Measurements from ENCODE around the gene BSN. TPM values are rescaled to one million over a fixed set of nuclear protein-coding genes. Genes with fewer than 3 reads are reported as not detected.
"Not testable (repeated sequence)": the region's sequence is repeated elsewhere in the genome, so short reads cannot be mapped to it uniquely, and the experiment has no call there.

BSN gene
- total and polyA plus RNA-seq, 12 donors = 0.06 to 1.4 (median 0.62) TPM

- H3K27me3 ChIP-seq = peaks cover 0 to 3% (median 0%) of the 10 kb centered on the region in 7 donors
- no peak overlapping the region for H3K27ac ChIP-seq
- H3K9me3 ChIP-seq = no peaks in the 10 kb centered on the region
- H3K36me3 ChIP-seq = peaks cover 5 to 88% (median 68%) of the 10 kb centered on the region in 9 donors
- WGBS, 2 donors = 97 to 98% methylated on average over 2 of the region's 2 CpGs
- ATAC-seq = no peak
- H3K4me3 ChIP-seq = no peak overlapping the region
- TF ChIP-seq, protein P1, sequence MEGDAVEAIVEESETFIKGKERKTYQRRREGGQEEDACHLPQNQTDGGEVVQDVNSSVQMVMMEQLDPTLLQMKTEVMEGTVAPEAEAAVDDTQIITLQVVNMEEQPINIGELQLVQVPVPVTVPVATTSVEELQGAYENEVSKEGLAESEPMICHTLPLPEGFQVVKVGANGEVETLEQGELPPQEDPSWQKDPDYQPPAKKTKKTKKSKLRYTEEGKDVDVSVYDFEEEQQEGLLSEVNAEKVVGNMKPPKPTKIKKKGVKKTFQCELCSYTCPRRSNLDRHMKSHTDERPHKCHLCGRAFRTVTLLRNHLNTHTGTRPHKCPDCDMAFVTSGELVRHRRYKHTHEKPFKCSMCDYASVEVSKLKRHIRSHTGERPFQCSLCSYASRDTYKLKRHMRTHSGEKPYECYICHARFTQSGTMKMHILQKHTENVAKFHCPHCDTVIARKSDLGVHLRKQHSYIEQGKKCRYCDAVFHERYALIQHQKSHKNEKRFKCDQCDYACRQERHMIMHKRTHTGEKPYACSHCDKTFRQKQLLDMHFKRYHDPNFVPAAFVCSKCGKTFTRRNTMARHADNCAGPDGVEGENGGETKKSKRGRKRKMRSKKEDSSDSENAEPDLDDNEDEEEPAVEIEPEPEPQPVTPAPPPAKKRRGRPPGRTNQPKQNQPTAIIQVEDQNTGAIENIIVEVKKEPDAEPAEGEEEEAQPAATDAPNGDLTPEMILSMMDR (IDR thresholded peaks at IDR 0.05) = no peak
- no peak for DNase-seq
- H3K4me1 ChIP-seq = peaks cover 0 to under 1% (median 0%) of the 10 kb centered on the region in 9 donors
- intact Hi-C loops (cut with DNase I) = no loop called here
Observed at GRCh38 chr3:49681232-49681522, 126.9 kb downstream of the BSN start.

- no peaks in the 10 kb centered on the region for H3K9me3 ChIP-seq
- ATAC-seq = no peak
- no peak overlapping the region for H3K4me3 ChIP-seq
- no peak for DNase-seq
- H3K36me3 ChIP-seq = peaks cover 5 to 84% (median 65%) of the 10 kb centered on the region in 9 donors
- 78 to 82% methylated on average over 4 of the region's 4 CpGs for WGBS, 2 donors
- H3K27me3 ChIP-seq = peaks cover 0 to 7% (median 0%) of the 10 kb centered on the region in 7 donors
- intact Hi-C loops (cut with DNase I) = no loop called here
- TF ChIP-seq, protein P1 (IDR thresholded peaks at IDR 0.05) = no peak
- H3K27ac ChIP-seq = no peak overlapping the region
- peaks cover 0 to 4% (median 0%) of the 10 kb centered on the region in 9 donors for H3K4me1 ChIP-seq
Observed at GRCh38 chr3:49681543-49681942, 127.3 kb downstream of the BSN start.

DNA sequence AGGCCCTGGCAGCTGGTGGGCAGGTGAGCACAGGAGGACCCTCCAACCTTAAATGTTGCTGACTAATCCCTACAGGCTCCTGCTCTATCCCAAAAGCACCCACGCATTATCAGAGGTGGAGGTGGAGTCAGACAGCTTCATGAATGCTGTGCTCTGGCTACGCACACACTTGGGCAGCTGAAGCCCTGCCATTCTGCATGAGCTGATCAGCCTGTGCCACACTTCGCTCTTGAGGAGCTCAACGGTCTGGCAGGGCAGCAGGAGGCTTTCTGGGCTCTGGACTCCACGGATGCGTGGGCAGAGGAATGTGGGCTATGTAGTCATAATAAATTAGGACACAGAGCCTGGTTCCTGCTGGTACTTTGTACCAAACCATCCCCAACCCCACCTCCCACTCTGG is 128.9 kb downstream of the BSN start:
- TF ChIP-seq, protein P1 (IDR thresholded peaks at IDR 0.05) = no peak
- no peak for DNase-seq
- Histone ChIP-seq H3K4me3 (no peak overlapping the region), H3K27ac (no peak overlapping the region), H3K36me3 (peaks cover 5 to 68% (median 52%) of the 10 kb centered on the region in 9 donors), H3K9me3 (no peaks in the 10 kb centered on the region), H3K4me1 (peaks cover 0 to 16% (median 7%) of the 10 kb centered on the region in 9 donors), H3K27me3 (peaks cover 0 to 14% (median 0%) of the 10 kb centered on the region in 7 donors)
- ATAC-seq = no peak
- intact Hi-C loops (cut with DNase I) = no loop called here
- 84 to 87% methylated on average over 6 of the region's 6 CpGs for WGBS, 2 donors

- peaks cover 4 to 25% (median 15%) of the 10 kb centered on the region in 9 donors for H3K4me1 ChIP-seq
- H3K4me3 ChIP-seq; ATAC-seq; DNase-seq; intact Hi-C loops (cut with DNase I); H3K27ac ChIP-seq; H3K9me3 ChIP-seq: not testable (repeated sequence)
- H3K36me3 ChIP-seq = peaks cover 0 to 55% (median 39%) of the 10 kb centered on the region in 9 donors
- 94 to 95% methylated on average over 2 of the region's 2 CpGs for WGBS, 2 donors
- H3K27me3 ChIP-seq = peaks cover 0 to 14% (median 0%) of the 10 kb centered on the region in 7 donors
Observed at GRCh38 chr3:49684453-49684852, 130.2 kb downstream of the BSN start.

- intact Hi-C loops (cut with DNase I); ATAC-seq; DNase-seq; H3K27ac ChIP-seq; H3K9me3 ChIP-seq; H3K4me3 ChIP-seq: not testable (repeated sequence)
- 94 to 98% methylated on average over 10 of the region's 10 CpGs for WGBS, 2 donors
- H3K4me1 ChIP-seq = peaks cover 4 to 28% (median 18%) of the 10 kb centered on the region in 9 donors
- peaks cover 0 to 14% (median 0%) of the 10 kb centered on the region in 7 donors for H3K27me3 ChIP-seq
- peaks cover 0 to 48% (median 32%) of the 10 kb centered on the region in 9 donors for H3K36me3 ChIP-seq
Observed at GRCh38 chr3:49685103-49685502, 130.8 kb downstream of the BSN start.

GRCh38 chr3:49685846-49686245 is 131.6 kb downstream of the BSN start:
- ATAC-seq; DNase-seq; intact Hi-C loops (cut with DNase I); H3K4me3 ChIP-seq; H3K9me3 ChIP-seq; H3K27ac ChIP-seq: not testable (repeated sequence)
- Histone ChIP-seq H3K36me3 (peaks cover 0 to 41% (median 25%) of the 10 kb centered on the region in 9 donors), H3K27me3 (peaks cover 0 to 14% (median 0%) of the 10 kb centered on the region in 7 donors), H3K4me1 (peaks cover 4 to 35% (median 26%) of the 10 kb centered on the region in 9 donors)
- 28 to 30% methylated on average over 30 to 35 of the region's 36 CpGs for WGBS, 2 donors

GRCh38 chr3:49686346-49686745 is 132.1 kb downstream of the BSN start:
- Histone ChIP-seq H3K4me1 (peaks cover 4 to 40% (median 31%) of the 10 kb centered on the region in 9 donors), H3K27me3 (peaks cover 0 to 14% (median 0%) of the 10 kb centered on the region in 7 donors), H3K4me3 (peak overlapping the region in 9 of 10 donors; percentile 3 to 43 (median 32)), H3K36me3 (peaks cover 0 to 36% (median 20%) of the 10 kb centered on the region in 9 donors)
- H3K27ac ChIP-seq; H3K9me3 ChIP-seq; intact Hi-C loops (cut with DNase I): not testable (repeated sequence)
- ATAC-seq (peak in 5 of 8 donors; percentile 1 to 6 (median 3)), DNase-seq (peak in 1 of 2 donors; percentile 33)
- 3 to 4% methylated on average over 21 to 25 of the region's 29 CpGs for WGBS, 2 donors

- Histone ChIP-seq H3K4me1 (peaks cover 4 to 46% (median 32%) of the 10 kb centered on the region in 9 donors), H3K27me3 (peaks cover 0 to 14% (median 0%) of the 10 kb centered on the region in 7 donors)
Observed at GRCh38 chr3:49686769-49687423, 132.6 kb downstream of the BSN start.

More at GRCh38 chr3:49686769-49687423, 132.6 kb downstream of the BSN start:
- intact Hi-C loops (cut with DNase I); H3K27ac ChIP-seq; H3K9me3 ChIP-seq: not testable (repeated sequence)
- peaks cover 0 to 30% (median 20%) of the 10 kb centered on the region in 9 donors for H3K36me3 ChIP-seq
- DNase-seq (peak; percentile 40 to 47), ATAC-seq (peak; percentile 10 to 54 (median 36))
- 8 to 13% methylated on average over 44 of the region's 44 CpGs for WGBS, 2 donors
- H3K4me3 ChIP-seq = peak overlapping the region; percentile 3 to 43 (median 30)

All from heart right ventricle (tissue), 16 donors.